Measurements from ENCODE around the gene WIPF3. TPM values are rescaled to one million over a fixed set of nuclear protein-coding genes. Genes with fewer than 3 reads are reported as not detected.

The WIPF3 gene
- total RNA-seq, 2 experiments from 2014 or later, result not detected

DNA sequence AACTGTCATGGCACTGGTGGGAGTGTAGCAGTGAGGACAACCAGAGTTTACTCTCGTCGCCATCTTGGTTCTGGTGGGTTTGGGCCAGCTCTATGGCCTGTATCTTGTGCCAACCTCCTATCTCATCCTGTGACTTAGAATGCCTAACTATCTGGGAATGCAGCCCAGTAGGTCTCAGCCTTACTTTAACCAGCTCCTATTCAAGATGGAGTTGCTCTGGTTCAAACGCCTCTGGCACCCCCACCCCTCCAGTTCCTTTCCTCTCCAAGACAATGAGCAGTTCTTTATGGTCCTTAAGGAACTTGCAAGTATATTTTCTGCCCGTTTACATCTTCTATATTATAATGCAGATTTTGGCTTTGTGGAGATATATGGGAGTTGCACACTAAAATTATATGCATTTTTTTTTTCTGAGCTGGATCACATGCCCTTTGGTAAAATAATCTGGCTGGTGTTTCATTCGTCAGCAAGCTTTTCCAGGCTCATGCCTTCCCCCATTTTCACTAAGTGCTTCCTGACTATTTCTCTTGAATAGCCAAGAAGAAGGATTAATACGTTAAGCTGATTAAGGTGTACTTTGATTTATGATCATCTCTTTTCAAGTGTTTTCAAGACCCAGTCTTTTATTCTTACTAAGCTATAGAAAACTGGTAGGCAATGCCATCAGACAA, 11.2 kb upstream of the WIPF3 start:
- peaks cover 2% of the 10 kb centered on the region for H3K27me3 Mint-ChIP-seq
- H3K9me3 Mint-ChIP-seq, result no peaks in the 10 kb centered on the region
- intact Hi-C loops (cut with micrococcal nuclease), result no loop called here
- DNase-seq (no peak), ATAC-seq (no peak)
- H3K27ac Mint-ChIP-seq, result no peak overlapping the region
- H3K36me3 Mint-ChIP-seq (ENCODE audit: low read depth), result no peaks in the 10 kb centered on the region
- H3K4me3 Mint-ChIP-seq, result no peak overlapping the region
- CTCF ChIA-PET, result no interaction called here
- TF ChIP-seq, protein P1, sequence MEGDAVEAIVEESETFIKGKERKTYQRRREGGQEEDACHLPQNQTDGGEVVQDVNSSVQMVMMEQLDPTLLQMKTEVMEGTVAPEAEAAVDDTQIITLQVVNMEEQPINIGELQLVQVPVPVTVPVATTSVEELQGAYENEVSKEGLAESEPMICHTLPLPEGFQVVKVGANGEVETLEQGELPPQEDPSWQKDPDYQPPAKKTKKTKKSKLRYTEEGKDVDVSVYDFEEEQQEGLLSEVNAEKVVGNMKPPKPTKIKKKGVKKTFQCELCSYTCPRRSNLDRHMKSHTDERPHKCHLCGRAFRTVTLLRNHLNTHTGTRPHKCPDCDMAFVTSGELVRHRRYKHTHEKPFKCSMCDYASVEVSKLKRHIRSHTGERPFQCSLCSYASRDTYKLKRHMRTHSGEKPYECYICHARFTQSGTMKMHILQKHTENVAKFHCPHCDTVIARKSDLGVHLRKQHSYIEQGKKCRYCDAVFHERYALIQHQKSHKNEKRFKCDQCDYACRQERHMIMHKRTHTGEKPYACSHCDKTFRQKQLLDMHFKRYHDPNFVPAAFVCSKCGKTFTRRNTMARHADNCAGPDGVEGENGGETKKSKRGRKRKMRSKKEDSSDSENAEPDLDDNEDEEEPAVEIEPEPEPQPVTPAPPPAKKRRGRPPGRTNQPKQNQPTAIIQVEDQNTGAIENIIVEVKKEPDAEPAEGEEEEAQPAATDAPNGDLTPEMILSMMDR (IDR thresholded peaks at IDR 0.05), result no peak
- POLR2A ChIA-PET, result no interaction called here
- no peaks in the 10 kb centered on the region for H3K4me1 Mint-ChIP-seq (ENCODE audit: low read depth)

- no peaks in the 10 kb centered on the region for H3K36me3 Mint-ChIP-seq (ENCODE audit: low read depth)
- peaks cover 2% of the 10 kb centered on the region for H3K27me3 Mint-ChIP-seq
- H3K4me3 Mint-ChIP-seq, result no peak overlapping the region
- no peaks in the 10 kb centered on the region for H3K4me1 Mint-ChIP-seq (ENCODE audit: low read depth)
- no peak for ATAC-seq
- H3K27ac Mint-ChIP-seq, result no peak overlapping the region
- POLR2A ChIA-PET, result no interaction called here
- no peaks in the 10 kb centered on the region for H3K9me3 Mint-ChIP-seq
- DNase-seq, result no peak
- intact Hi-C loops (cut with micrococcal nuclease), result no loop called here
- CTCF ChIA-PET, result no interaction called here
- TF ChIP-seq, protein P1 (IDR thresholded peaks at IDR 0.05), result no peak
Observed at GRCh38 chr7:29795696-29796580, 10.4 kb upstream of the WIPF3 start.

GRCh38 chr7:29797112-29797944, 9.0 kb upstream of the WIPF3 start:
- CTCF ChIA-PET, result interaction anchor here (0.8 kb wide), 1 partner anchor 44 kb away, joined by 3 read pairs; no protein-coding TSS in a partner anchor

GRCh38 chr7:29798422-29798821, 7.9 kb upstream of the WIPF3 start:
- DNase-seq (no peak), ATAC-seq (no peak)
- H3K27me3 Mint-ChIP-seq, result peaks cover 11% of the 10 kb centered on the region
- H3K4me1 Mint-ChIP-seq (ENCODE audit: low read depth), result no peaks in the 10 kb centered on the region
- intact Hi-C loops (cut with micrococcal nuclease), result no loop called here
- CTCF ChIA-PET, result no interaction called here
- no peak overlapping the region for H3K4me3 Mint-ChIP-seq
- H3K36me3 Mint-ChIP-seq (ENCODE audit: low read depth), result no peaks in the 10 kb centered on the region
- POLR2A ChIA-PET, result no interaction called here
- H3K27ac Mint-ChIP-seq, result no peak overlapping the region
- TF ChIP-seq, protein P1 (IDR thresholded peaks at IDR 0.05), result no peak
- H3K9me3 Mint-ChIP-seq, result no peaks in the 10 kb centered on the region

More at GRCh38 chr7:29797112-29797944, 9.0 kb upstream of the WIPF3 start:
- Mint-ChIP-seq H3K4me3 (no peak overlapping the region), H3K27ac (no peak overlapping the region), H3K9me3 (no peaks in the 10 kb centered on the region), H3K4me1 (ENCODE audit: low read depth) (no peaks in the 10 kb centered on the region), H3K27me3 (peaks cover 8% of the 10 kb centered on the region), H3K36me3 (ENCODE audit: low read depth) (no peaks in the 10 kb centered on the region)
- ATAC-seq, result no peak
- no peak for DNase-seq
- TF ChIP-seq, protein P1 (IDR thresholded peaks at IDR 0.05), result no peak
- intact Hi-C loops (cut with micrococcal nuclease), result no loop called here
- POLR2A ChIA-PET, result no interaction called here
